ENCODE data around the gene PPIP5K2.
"Not testable (repeated sequence)": the region's sequence is repeated elsewhere in the genome, so short reads cannot be mapped to it uniquely, and the experiment has no call there.

The PPIP5K2 gene

GRCh38 chr5:103122242-103122641, 2.1 kb downstream of the PPIP5K2 start:
- no peak for DNase-seq (ENCODE audit: low read depth in 2 of 2)

DNA sequence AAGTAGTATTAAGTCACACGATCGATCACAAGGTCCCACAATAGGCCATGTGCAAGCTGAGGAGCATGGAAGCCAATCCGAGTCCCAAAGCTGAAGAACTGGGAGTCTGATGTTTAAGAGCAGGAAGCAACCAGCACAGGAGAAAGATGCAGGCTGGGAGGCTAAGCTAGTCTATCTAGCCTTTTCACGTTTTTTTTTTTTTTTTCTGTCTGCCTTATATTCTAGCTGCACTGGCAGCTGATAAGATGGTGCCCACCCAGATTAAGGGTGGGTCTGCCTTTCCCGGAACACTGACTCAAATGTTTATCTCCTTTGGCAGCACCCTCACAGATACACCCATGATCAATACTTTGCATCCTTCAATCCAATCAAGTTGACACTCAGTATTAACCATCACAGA, 6.5 kb downstream of the PPIP5K2 start:
- DNase-seq (ENCODE audit: low read depth in 2 of 2): no peak

DNA sequence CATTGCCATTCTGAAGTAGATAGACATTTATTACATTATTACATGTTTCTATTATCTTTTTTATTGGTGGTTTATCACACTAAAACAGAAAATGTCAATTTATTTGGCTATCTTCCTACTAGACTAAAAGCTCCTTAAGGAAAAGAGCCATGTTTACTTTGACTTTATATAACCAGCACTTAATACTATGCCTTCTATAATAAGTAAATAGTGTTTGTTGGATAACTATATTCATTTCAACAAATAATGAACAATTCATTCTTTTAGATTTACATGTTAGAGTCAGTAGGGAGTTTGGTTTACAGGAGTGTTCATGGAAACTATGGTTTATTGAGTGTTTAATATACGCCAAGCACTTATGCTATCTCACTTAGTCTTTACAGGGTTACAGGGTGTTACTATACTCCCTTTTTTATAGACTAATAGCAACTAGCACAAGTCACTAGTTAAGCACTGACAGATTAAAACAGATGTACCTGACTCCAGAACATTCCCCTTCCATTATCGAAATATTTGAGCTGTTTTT, 7.3 kb downstream of the PPIP5K2 start:
- DNase-seq (ENCODE audit: low read depth in 2 of 2): no peak

- DNase-seq (ENCODE audit: low read depth in 2 of 2): no peak
Observed at GRCh38 chr5:103128202-103128601, 8.1 kb downstream of the PPIP5K2 start.

GRCh38 chr5:103132684-103133083, 12.6 kb downstream of the PPIP5K2 start:
- DNase-seq (ENCODE audit: low read depth in 2 of 2): no peak

GRCh38 chr5:103133231-103133630, 13.1 kb downstream of the PPIP5K2 start:
- no peak for DNase-seq (ENCODE audit: low read depth in 2 of 2)

DNA sequence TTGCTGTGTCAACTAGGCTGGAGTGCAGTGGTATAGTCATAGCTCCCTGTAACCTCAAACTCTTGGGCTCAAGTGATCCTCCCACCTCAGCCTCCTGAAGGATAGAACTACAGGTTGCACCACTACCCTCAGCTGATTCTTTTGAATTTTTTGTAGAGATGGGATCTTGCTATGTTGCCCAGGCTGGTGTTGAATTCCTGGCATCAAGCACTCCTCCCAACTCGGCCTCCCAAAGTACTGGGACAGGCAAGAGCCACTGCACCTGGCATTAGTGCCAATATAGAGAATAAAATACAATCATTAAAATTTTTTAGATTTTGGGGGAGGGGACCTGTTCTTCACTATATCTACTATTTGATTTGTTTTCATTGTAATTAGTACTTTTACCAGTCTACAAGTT, 15.4 kb downstream of the PPIP5K2 start:
- no peak for DNase-seq (ENCODE audit: low read depth in 2 of 2)

GRCh38 chr5:103138202-103138690, 18.1 kb downstream of the PPIP5K2 start:
- no peak for DNase-seq (ENCODE audit: low read depth in 2 of 2)

DNA sequence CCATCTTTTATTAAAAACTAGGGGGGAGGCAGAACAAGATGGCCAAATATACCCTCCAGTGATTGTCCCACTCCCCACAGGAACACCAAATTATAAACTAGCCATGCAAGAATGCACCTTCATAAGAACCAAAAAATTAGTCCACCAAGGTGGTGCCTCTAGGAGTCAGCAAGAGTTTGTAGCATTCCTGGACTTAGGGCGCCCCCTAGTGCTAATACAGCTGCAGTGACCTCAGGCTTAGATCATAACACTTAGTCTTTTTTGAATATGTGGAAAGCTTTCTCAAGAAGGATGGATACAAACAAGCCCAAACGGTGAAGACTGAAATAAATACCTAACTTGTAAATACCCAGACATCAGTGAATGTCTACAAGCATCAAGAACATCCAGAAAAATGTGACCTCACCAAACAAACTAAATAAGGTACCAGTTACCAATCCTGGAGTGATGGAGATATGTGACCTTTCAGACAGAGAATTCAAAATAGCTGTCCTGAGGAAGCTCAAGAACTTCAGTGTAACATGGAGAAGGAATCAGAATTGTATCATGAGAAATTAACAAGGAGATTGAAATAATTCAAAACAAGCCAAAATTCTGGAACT, 19.3 kb downstream of the PPIP5K2 start:
- DNase-seq (ENCODE audit: low read depth in 2 of 2): peak; percentile 57 to 68

DNA sequence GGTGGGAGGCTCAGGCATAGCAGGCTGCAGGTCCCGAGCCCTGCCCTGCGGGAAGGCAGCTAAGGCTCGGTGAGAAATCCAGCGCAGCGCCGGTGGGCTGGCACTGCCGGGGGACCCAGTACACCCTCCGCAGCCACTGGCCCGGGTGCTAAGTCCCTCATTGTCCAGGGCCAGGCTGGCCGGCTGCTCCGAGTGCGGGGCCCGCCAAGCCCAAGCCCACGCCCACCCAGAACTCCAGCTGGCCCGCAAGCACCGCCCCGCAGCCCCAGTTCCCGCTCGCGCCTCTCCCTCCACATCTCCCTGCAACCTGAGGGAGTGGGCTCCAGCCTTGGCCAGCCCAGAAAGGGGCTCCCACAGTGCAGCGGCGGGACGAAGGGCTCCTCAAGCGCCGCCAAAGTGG, 22.0 kb downstream of the PPIP5K2 start:
- DNase-seq (ENCODE audit: low read depth in 2 of 2): not testable (repeated sequence)

DNA sequence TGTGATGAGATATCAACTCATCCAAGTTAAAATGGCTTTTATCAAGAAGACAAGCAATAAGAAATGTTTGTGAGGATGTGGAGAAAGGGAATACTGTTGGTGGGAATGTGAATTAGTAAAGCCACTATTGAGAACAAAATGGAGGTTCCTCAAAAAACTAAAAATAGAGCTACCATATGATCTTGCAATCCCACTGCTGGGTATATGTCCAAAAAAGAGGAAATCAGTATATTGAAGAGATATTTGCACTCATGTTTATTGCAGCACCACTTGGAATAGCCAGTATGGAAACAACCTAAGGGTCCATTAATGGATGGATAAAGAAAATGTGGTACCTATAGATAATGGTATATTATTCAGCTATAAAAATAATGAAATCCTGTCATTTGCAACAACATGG, 25.1 kb downstream of the PPIP5K2 start:
- DNase-seq (ENCODE audit: low read depth in 2 of 2): no peak

- no peak for DNase-seq (ENCODE audit: low read depth in 2 of 2)
Observed at GRCh38 chr5:103148213-103148612, 28.1 kb downstream of the PPIP5K2 start.

DNA sequence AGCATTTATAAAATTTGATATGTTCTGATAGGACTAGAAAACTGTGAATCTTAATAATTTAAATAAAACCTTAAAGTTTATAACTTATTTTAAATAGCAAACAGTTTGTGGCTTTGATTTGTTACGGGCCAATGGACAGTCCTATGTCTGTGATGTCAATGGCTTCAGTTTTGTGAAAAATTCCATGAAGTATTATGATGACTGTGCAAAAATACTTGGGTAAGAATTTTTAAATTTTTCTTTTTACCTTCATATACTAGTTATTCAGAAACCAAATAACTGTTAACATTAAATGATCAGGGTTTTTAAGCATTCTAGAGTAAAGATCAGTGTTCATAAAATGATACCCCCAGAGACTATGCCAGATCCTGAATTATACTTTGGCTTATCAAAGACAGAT, 31.1 kb downstream of the PPIP5K2 start:
- DNase-seq (ENCODE audit: low read depth in 2 of 2): no peak

GRCh38 chr5:103166706-103167105, 46.6 kb downstream of the PPIP5K2 start:
- DNase-seq (ENCODE audit: low read depth in 2 of 2): no peak

DNA sequence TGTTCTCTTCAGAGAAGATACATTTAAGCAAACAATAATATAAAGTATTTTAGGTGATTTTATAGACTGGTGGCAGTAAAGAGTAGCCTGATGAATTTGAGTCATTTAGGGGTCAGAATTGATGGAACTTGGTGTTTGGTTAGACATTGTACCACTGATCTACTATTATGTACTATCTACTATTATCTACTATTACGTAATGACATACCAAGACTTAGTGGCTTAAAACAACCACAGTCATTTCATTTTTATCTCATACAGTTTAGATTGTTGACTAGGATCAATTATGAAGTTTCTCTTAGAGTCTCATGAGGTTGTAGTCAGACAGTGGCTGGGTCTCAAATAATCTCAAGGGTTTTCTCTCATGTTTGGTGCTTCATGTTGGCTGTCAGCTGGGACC, 54.0 kb downstream of the PPIP5K2 start:
- no peak for DNase-seq (ENCODE audit: low read depth in 2 of 2)

DNA sequence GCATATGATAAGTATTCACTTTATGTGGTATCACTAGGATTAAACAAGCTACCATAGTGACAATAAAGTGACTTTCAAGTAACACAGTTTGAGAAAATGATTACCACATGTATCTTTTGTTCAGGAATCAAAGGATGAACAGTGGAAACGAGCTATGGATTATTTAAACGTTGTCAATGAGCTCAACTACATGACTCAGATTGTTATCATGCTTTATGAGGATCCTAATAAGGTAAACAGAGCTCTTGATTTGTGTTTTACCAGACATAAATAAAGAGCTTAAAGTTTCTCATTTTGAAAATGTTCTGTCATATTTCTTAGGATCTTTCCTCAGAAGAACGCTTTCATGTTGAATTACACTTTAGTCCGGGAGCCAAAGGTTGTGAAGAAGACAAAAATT, 57.4 kb downstream of the PPIP5K2 start:
- DNase-seq (ENCODE audit: low read depth in 2 of 2): no peak

DNA sequence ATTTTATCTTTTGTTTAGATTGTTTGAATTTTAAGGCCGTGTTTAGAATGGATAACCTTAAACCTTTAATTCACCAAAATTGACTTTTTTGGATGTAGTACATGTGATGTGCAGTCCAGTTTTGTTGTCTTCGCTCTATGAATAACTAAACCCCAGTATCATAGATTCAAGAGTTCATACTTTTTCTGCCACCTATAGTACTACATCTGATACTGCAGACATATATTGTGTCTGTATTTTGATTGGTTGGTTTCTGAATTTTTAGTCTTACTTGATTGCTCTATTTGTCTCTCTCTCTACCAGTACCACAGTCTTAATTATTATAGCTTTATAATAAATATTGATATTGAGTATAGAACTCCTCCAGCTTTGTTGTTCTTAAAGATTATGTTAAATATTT, 58.1 kb downstream of the PPIP5K2 start:
- DNase-seq (ENCODE audit: low read depth in 2 of 2): no peak

DNA sequence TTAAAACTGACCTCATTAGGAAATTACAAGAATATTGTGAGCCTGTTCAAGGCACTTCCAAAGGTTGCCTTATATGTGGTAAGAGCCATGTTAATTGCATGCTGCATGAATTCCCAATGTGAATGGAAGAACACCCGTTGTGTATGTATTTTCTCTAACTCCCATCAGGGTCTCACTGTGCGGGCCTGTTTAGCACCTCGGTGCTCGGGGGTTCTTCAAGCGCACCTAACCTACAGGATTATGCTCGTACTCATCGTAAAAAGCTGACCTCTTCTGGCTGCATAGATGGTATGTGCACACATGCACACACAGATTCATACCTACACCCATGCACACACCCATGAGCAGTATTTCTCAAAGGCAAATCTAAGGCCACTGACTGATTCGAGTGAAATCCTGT, 66.1 kb downstream of the PPIP5K2 start:
- DNase-seq (ENCODE audit: low read depth in 2 of 2): no peak

DNA sequence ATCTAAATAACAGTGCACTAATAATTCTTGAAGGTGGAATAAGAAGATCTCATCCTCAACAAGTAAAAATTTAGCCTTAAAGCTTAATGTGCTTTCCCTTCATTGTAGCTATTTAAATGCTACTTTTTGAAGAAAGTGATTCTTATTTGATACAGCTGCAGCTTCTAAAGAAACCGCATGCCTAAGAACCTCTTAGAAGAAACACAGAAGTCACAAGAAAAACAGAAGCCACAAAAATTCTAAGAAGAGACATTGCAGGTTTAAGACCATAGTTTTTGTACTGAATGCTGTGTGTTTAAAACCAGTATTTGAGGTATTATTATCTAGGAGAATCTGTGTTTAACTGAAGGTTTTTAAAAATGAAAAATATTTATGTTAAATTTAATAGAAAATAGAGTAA, 68.3 kb downstream of the PPIP5K2 start:
- DNase-seq (ENCODE audit: low read depth in 2 of 2): no peak

DNA sequence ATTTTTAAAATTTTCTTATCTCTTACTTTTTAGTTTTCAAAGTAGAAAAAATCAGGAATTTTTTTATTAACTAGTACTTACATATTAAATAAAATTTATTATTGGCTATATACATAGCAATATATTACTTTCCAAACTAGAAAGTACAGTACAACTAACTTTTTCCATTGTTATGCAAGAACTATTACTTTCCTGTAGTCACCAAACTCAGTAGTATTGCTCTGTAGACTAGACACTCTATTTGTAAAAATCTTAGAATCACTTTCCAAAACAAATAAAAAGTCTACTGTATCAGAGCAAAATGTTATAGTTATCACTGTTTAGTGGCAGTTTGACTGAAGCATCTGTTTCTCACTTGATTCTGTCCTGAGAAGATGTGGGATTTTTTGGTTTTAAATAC, 83.1 kb downstream of the PPIP5K2 start:
- no peak for DNase-seq (ENCODE audit: low read depth in 2 of 2)

- not testable (repeated sequence) for DNase-seq (ENCODE audit: low read depth in 2 of 2)
Observed at GRCh38 chr5:103204990-103205389, 84.9 kb downstream of the PPIP5K2 start.

DNA sequence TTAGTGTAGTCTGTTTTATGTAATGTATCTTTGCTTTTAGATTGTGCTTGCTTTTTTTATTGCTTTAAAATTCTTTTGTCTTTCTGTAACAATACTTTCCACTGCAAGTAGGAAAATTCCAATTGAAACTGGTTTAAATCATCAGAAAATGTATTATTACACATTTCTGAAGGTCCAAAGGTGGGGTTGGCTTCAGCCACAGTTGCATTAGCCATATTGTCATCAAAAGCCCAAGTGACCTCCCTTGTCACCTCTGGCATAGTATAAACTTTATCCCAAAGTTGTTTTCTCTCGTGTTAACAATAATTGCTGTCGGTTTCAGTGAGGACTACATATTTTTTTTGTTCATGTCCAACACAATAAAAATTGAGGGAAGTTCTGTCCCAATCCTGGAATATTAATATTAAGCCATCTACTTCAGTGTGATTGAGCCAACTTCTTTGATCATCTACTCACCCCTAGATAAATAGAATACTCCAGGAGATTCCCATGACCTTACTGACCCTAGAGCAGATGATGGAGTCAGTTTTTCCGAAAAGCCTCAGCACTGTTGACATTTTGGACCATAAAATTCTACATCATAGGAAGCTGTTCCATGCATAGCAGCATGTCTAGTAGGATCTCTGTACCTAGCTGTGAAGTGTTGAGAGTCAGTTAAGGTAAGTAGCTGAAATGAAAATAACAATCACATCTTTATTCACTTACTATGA, 86.0 kb downstream of the PPIP5K2 start:
- no peak for DNase-seq (ENCODE audit: low read depth in 2 of 2)

- no peak for DNase-seq (ENCODE audit: low read depth in 2 of 2)
Observed at GRCh38 chr5:103207011-103207410, 86.9 kb downstream of the PPIP5K2 start.
